ENCODE results near the gene CCL20. TPM values are rescaled to one million over a fixed set of nuclear protein-coding genes. Genes with fewer than 3 reads are reported as not detected.
A peak's percentile ranks its signal among the peaks of the same experiment; 100 is the strongest.

The CCL20 gene
- total and polyA plus RNA-seq, 3 donors from 2014 or later: 0.55 to 0.99 (median 0.81) TPM

DNA sequence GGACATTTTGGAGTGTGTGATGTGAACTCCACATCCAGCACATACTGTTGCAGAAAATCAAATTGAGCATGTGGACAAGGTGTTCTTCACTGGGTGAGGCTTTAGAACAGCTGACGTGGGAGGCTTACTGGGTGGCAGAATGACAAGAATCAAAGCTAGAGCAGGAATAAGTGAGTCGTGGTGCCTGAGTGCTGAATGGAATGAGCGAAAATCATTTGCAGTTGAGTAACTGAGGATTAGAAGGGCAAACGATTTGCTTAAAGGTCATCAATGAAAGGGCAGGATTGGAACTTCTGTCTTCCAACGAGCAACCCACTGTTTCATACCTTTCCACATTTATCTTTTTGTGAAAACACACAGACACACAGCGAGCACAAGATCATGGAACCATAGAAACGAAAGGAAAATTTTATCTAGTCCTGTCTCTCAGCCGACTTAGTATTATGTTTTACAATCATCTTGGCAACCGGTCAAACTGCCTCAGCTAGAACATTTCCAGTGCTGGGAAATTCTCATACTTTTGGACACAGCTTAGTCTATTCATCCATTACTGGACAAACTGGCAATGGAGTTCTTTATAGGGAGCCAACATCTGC, 50.6 kb downstream of the CCL20 start:
- TF ChIP-seq, protein P1, sequence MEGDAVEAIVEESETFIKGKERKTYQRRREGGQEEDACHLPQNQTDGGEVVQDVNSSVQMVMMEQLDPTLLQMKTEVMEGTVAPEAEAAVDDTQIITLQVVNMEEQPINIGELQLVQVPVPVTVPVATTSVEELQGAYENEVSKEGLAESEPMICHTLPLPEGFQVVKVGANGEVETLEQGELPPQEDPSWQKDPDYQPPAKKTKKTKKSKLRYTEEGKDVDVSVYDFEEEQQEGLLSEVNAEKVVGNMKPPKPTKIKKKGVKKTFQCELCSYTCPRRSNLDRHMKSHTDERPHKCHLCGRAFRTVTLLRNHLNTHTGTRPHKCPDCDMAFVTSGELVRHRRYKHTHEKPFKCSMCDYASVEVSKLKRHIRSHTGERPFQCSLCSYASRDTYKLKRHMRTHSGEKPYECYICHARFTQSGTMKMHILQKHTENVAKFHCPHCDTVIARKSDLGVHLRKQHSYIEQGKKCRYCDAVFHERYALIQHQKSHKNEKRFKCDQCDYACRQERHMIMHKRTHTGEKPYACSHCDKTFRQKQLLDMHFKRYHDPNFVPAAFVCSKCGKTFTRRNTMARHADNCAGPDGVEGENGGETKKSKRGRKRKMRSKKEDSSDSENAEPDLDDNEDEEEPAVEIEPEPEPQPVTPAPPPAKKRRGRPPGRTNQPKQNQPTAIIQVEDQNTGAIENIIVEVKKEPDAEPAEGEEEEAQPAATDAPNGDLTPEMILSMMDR (IDR thresholded peaks at IDR 0.05): no peak
- TF ChIP-seq POLR2A (IDR thresholded peaks at IDR 0.05): no peak
- intact Hi-C loops (cut with DNase I; ENCODE audit: low total_unique reads): no loop called here
- peak; percentile 24 for DNase-seq
- Histone ChIP-seq H3K4me1 (peaks cover 13% of the 10 kb centered on the region), H3K4me3 (no peak overlapping the region), H3K36me3 (ENCODE audit: low read depth, missing control alignments) (no peaks in the 10 kb centered on the region), H3K27me3 (no peaks in the 10 kb centered on the region), H3K9me3 (no peaks in the 10 kb centered on the region), H3K27ac (no peak overlapping the region)
- 41 to 47% methylated on average over 9 of the region's 9 CpGs for WGBS, 2 donors

DNA sequence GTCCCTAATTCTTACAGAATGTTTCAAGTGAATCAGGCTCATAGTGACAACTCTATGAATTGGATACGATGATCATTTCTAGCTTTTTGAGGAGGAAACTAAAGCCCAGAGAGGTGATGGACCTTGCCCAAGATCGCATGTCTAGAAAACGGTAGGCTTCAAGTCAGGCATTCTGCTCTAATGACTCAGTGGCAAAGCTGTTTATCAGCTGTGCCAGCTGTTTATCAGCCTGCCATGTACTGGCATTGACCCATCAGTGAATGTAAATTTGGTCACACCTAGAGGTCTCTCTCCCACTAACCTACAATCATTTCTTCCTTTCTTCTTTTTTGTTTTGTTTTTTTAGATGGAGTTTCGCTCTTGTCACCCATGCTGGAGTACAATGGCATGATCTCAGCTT, 51.6 kb downstream of the CCL20 start:
- H3K27ac ChIP-seq: no peak overlapping the region
- no peaks in the 10 kb centered on the region for H3K9me3 ChIP-seq
- 86 to 90% methylated on average over 4 of the region's 4 CpGs for WGBS, 2 donors
- TF ChIP-seq, protein P1 (IDR thresholded peaks at IDR 0.05): no peak
- TF ChIP-seq POLR2A (IDR thresholded peaks at IDR 0.05): no peak
- no peaks in the 10 kb centered on the region for H3K36me3 ChIP-seq (ENCODE audit: low read depth, missing control alignments)
- DNase-seq: no peak
- H3K27me3 ChIP-seq: no peaks in the 10 kb centered on the region
- H3K4me1 ChIP-seq: peaks cover 12% of the 10 kb centered on the region
- intact Hi-C loops (cut with DNase I; ENCODE audit: low total_unique reads): no loop called here
- H3K4me3 ChIP-seq: no peak overlapping the region

Small RNAs within 50 kb of the gene (small RNA-seq; reads per million reads assigned to genes)
- gene SNRPGP8: 0 reads per million in 2 donors

Other genes with a start within 250 kb of the CCL20 start
- not detected for gene SCYGR2, start 214.9 kb upstream of the CCL20 start, total RNA-seq
- gene SCYGR2, start 214.9 kb upstream of the CCL20 start, polyA plus RNA-seq (ENCODE audit: insufficient read depth, low read depth, low replicate concordance): not detected
- not detected for gene SCYGR3, start 199.0 kb upstream of the CCL20 start, total RNA-seq
- gene SCYGR3, start 199.0 kb upstream of the CCL20 start, polyA plus RNA-seq (ENCODE audit: insufficient read depth, low read depth, low replicate concordance): not detected
- not detected for gene SCYGR4, start 196.3 kb upstream of the CCL20 start, total RNA-seq
- gene SCYGR4, start 196.3 kb upstream of the CCL20 start, polyA plus RNA-seq (ENCODE audit: insufficient read depth, low read depth, low replicate concordance): not detected
- not detected for gene SCYGR5, start 147.0 kb upstream of the CCL20 start, total RNA-seq
- gene SCYGR5, start 147.0 kb upstream of the CCL20 start, polyA plus RNA-seq (ENCODE audit: insufficient read depth, low read depth, low replicate concordance): not detected
- under 1 TPM; 0.50 to 0.71 TPM for gene SLC19A3, start 95.8 kb upstream of the CCL20 start, total RNA-seq
- 0.79 TPM for gene SLC19A3, start 95.8 kb upstream of the CCL20 start, polyA plus RNA-seq (ENCODE audit: insufficient read depth, low read depth, low replicate concordance)
- gene SCYGR6, start 89.1 kb upstream of the CCL20 start, total RNA-seq: not detected
- not detected for gene SCYGR6, start 89.1 kb upstream of the CCL20 start, polyA plus RNA-seq (ENCODE audit: insufficient read depth, low read depth, low replicate concordance)
- not detected for gene SCYGR7, start 85.5 kb upstream of the CCL20 start, total RNA-seq
- not detected for gene SCYGR7, start 85.5 kb upstream of the CCL20 start, polyA plus RNA-seq (ENCODE audit: insufficient read depth, low read depth, low replicate concordance)
- not detected for gene SCYGR8, start 67.9 kb upstream of the CCL20 start, total RNA-seq
- gene SCYGR8, start 67.9 kb upstream of the CCL20 start, polyA plus RNA-seq (ENCODE audit: insufficient read depth, low read depth, low replicate concordance): not detected
- 10 to 100 TPM; 25.2 to 31.2 TPM for gene DAW1, start 57.8 kb downstream of the CCL20 start, total RNA-seq
- 105 TPM for gene DAW1, start 57.8 kb downstream of the CCL20 start, polyA plus RNA-seq (ENCODE audit: insufficient read depth, low read depth, low replicate concordance)